Measurements from ENCODE around the gene KIF23.

DNA sequence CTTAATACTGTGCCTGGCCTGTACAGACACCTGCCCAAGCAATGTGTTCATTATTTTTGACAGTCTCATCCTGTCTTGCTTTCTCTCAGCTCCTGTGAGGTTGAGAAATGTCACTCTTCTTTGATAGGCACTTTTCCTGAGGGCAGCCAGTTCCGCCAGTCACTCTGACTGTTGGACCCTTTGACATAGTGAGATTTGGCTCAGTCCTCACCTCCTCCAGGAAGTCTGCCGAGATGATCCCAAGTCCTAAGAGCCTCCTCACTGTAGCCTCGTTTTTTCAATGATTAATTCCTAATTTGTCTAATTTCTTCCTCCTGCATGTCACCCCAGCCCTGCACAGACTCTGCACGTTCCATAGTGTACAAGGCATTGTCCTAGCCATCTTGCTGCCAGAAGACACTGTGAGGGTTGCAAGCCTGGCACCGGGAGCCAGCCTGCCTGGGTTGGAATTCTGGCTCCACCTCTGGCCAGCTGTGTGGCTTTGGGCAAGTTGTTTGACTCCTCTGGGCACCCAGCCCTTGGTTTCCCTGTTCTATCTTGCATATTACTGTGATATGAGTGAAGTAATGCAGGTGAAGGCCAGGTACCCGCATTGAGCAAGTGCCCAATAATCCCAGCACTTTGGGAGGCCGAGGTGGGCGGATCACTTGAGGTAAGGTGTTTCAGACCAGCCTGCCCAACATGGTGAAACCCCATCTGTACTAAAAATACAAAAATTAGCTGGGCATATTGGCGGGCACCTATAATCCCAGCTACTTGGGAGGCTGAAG is 62.7 kb downstream of the KIF23 start:
- no peak for TF ChIP-seq CTCF (IDR thresholded peaks at IDR 0.05)
- TF ChIP-seq POLR2A (IDR thresholded peaks at IDR 0.05) = no peak
